ENCODE results near the gene OR1F1. TPM values are rescaled to one million over a fixed set of nuclear protein-coding genes. Genes with fewer than 3 reads are reported as not detected.
"Not testable (repeated sequence)": the region's sequence is repeated elsewhere in the genome, so short reads cannot be mapped to it uniquely, and the experiment has no call there.

Gene OR1F1
- total RNA-seq, 1 donor from 2014 or later: not detected

DNA sequence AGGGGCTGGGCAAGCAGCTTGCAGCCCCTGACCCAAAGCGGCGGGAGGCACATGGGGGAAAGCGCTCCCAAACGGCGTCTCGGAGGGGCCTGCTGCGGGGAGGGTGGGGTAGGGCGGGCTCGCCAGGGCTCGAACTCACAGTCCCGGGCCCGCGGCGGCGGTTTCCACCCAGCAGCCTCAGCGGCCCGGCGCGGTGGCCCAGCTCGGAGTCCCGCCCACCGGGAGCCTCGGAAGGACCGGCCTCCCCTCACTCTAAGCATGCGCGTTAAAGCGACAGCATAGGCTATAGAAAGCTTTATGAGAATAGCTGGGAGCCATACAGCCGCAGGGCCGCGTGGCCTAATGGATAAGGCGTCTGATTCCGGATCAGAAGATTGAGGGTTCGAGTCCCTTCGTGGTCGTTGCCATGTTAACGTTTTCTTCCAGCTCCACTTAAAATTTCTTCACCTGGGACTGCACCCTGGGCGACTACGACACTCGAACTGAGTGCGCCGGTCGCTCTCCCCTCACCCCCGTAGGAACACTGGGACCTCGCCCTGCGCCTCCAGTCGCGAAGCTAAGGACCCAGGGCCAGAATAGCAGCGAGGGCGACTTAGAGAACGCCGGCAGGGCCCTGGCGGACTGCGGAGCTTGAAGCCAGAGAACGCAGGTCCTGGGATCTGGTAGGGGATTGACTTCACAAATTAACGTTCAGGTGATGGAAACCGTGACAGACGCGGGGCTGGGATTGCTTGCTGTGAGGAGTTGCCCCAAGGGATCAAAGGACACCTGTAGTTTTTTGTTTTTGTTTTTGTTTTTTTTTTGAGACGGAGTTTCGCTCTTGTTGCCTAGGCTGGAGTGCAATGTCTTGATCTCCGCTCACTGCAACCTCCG, 37.4 kb upstream of the OR1F1 start:
- DNase-seq: peak; percentile 97

DNA sequence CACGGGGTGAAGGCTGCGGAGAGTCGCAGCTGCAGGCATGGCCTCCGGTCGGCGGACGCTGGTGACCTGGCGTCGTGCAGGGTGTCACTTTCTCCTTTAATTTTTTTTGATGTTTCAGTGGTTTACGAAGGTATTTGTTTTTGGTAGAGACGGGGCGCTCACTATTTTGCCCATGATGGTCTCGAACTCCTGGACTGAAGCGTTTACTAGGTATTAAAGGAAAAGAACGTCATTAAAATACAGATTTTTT, 36.1 kb upstream of the OR1F1 start:
- DNase-seq: no peak

DNA sequence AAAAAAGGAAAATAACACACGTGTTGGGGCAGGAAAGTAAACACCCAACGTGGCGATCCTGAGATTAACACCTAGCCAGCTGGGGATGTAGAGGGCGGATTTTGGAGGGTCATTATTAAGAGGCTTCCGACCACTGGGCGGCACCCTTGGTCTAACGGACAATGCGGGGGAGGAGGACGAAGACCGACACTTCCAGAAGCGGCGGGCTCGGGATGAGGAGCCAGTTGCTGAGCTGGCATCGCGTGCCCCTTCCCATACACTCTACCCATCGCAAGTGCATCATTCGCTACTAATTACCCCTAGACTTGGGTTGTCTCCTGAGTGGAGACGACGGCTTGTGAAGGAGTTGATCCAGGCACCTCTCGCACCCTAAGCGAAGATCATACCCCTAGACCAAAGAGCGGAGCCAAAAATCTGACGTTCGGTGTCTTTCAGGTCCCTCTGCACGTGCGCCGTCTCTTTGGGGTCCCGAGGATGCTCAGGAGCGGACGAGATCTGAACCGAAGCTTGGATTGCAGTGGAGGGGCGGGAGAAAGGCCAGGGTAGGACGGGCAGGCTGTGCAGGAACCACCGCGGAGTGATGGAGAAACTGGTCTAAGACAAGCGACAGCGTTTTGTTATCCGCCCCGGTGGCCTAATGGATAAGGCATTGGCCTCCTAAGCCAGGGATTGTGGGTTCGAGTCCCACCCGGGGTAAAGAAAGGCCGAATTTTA, 35.6 kb upstream of the OR1F1 start:
- peak; percentile 90 for DNase-seq

DNA sequence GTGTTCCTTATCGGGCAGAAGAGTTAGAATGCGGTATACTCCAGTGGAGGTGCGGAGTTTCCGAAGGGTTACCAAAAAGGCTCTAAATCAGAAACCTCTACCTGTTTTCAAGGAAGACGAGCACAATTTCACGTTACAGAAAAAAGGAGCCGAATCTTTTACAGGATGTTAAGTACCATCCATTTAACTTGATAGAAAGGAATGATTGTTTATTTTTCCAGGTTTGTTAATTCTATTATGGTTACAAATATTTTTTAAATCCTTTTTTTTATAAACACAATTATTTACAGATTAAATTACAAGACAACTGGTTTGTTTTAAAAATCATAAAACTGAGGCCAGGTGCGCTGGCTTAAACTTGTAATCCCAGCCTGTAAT, 35.0 kb upstream of the OR1F1 start:
- DNase-seq: no peak

DNA sequence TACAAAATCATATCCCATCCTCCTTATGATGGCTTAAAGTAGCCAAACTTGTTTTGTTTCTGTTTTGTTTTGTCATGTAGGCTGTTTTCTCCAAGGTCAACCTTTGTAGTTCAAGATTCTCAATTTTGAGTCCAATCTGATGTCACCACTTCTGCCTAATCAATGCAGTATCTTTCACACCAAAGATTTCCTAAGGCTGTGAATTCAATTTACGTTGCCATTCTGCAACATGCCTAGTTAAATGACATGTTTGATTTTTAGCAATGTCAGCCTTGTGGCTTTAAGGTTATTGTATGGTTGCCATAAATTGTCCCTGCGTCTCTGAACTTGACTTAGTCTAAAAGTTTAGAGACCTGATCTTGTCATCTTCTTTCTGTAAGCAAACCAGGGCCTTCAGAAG, 32.8 kb upstream of the OR1F1 start:
- no peak for DNase-seq

DNA sequence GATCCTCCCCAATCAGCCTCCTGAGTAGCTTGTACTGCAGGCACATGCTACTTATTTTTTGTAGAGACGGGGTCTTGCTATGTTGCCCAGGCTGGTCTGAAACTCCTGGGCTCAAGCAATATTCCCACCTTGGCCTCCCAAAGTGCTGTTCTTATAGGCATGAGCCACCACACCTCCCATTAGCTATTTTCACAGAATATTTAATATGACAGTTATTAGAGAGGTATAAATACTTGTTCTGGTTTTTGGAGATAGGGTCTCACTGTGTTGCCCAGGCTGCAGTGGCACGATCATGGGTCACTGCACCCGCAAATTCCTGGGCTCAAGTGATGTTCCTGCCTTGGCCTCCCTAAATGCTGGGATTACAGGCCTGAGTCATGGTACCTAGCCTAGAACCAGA, 32.0 kb upstream of the OR1F1 start:
- no peak for DNase-seq

DNA sequence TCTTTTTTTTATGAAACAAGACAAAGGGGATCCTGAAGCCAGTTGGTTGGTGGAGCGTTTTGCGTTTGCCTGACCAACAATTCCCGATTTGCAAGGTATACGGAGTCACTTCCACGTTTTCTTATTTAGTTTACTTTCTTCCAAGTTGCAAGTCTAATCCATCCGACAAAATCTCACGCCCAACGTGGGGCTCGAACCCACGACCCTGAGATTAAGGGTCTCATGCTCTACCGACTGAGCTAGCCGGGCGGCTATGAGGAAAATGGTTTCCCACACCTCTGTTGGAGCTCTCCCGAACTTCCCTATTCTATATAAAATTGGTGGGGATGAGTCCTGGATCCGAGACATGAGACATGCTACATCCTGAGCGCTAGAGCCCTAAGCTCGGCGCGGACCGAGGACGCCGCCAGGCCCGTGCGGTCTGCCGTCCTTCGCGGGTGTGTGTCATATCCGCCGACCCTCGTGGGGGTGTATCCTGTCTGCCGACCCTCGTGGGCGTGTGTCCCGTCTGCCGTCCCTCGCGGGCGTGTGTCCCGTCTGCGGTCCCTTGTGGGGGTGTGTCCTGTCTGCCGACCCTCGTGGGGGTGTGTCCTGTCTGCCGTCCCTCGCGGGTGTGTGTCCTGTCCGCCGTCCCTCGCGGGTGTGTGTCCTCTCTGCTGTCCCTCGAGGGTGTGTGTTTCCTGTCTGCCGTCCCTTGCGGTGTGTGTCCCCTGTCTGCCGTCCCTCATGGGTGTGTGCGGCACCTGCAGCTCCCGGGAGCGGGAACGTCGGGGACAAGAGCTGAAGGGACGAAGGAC, 30.6 kb upstream of the OR1F1 start:
- DNase-seq: peak; percentile 85

DNA sequence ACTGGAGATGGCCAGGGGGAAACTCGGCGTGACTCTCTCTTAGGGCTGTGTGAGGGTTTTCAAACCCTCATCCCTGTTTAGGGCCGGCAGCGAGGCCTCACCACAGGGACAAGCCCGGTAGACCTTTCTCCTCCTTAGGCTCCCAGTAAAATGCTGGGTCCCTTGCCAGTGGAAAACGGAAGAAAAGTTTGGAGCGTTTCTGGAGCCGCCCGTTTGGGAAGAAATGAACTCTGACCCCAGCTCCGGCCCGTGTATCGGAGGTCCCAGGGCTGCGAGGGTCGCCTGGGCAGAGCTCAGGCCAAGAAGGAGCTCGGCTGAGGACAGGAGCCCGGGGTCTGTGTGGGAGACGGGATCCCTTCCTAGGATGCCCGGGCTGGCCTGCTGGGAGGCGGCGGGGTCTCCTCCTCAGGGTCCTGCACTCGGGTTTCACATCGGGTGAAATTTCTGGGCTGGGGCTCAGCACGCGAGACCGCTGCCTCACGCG, 29.9 kb upstream of the OR1F1 start:
- DNase-seq: peak; percentile 36

DNA sequence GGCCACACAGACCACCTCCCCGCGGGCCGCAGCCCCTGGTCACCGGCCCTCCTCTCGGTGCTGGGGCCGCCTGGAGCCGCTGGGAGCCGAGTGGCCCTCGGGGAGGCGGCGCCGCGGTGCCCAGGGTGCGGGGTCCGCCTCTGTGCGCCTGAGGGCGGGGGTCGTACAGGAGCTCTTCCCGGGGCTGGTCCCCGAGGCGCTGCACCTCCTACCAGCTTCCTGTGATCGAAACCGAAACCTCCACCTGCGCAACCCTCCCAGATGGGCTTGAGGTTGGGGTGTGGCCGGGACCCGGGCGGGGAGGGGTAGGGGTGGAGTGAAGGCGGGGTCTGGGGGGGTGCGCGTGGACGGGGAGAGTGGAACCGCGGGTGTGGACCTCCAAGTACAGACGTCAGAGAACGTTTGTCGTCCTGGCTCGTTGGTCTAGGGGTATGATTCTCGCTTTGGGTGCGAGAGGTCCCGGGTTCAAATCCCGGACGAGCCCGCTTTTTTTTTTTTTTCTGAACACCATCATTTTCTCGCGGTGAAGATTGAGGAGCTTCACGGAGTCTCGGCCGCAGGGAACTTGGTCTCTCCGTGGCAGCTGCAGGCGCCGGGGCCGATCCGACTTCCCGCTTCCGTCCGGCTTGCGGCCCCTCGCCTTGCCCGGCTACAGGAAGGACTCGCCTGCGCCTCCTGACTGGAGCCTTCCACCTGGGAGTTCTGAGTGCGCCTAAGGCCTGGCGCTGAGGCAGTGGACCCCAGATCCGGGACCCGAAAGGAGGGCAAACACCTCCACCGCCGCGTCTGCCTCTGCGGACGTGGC, 29.3 kb upstream of the OR1F1 start:
- DNase-seq: peak; percentile 86

DNA sequence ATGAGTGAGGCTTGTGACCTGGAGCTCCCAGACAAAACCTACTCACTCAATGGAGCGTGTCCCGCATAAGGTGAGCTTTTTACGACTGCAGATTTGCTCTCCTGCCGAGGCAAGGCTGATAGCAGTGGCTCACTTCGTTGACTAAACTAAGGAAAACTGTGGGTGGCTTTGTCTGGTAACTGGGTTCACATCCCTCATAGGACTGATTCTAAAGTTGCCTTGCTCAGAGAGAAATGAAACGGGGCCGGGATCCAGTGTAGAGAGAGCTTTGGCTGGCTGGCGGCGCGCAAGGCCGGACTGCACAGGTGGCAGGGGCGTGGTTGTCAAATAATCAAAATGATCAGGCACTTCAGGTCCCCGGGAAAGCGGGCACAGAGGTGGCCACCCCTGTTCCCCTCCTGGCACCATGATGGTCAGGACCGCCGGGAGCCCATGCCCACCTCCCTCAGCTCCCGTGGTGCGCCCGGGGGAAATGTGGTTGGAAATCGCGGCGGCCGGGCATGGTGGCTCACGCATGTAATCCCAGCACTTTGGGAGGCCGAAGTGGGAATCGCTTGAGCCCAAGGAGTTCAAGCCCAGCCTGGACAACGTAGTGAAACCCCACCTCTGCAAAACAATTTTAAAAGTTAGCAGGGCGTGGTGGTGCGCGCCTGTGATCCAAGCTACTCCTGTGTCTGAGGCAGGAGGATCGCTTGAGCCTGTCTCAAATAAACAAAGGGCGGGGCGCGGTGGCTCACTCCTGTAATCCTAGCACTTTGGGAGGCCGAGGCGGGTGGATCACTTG, 26.6 kb upstream of the OR1F1 start:
- DNase-seq: no peak

DNA sequence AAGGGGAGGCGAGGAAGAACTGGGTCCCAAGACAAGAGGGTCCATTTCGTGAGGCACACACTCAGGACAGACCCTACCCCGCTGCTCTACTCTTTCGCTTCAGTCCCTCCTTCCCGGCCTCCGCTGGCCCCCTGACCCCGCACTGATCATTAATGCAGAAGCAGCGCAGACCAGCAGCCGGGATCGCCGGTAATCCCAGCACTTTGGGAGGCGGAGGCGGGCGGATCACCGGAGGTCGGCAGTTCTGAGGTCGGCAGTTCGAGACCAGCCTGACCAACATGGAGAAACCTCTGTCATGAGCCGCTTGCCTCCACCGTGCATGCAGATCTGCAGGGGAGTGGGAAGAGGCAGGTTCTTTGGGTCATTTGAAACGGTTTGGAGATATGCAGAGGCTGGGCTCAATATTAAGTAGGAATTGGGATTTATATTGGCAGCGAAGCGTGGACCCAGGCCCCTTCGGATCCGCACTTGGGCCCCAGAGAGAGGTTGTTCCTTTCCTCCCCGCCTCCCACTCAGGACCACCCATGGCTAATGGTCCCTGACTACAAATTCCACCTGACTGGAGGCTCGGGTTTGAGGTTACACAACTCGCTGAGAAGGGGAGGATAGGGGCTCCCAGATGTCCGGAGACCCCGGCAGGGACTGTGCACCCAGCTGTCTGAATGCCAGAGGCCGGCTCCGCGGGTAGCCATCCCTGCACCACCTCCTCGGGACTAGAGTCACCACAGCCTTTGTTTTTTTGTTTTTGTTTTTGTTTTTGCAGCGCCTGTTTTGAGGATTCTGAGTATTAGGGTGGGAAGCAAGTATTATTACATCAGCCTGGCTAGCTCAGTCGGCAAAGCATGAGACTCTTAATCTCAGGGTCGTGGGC, 23.6 kb upstream of the OR1F1 start:
- no peak for DNase-seq

DNA sequence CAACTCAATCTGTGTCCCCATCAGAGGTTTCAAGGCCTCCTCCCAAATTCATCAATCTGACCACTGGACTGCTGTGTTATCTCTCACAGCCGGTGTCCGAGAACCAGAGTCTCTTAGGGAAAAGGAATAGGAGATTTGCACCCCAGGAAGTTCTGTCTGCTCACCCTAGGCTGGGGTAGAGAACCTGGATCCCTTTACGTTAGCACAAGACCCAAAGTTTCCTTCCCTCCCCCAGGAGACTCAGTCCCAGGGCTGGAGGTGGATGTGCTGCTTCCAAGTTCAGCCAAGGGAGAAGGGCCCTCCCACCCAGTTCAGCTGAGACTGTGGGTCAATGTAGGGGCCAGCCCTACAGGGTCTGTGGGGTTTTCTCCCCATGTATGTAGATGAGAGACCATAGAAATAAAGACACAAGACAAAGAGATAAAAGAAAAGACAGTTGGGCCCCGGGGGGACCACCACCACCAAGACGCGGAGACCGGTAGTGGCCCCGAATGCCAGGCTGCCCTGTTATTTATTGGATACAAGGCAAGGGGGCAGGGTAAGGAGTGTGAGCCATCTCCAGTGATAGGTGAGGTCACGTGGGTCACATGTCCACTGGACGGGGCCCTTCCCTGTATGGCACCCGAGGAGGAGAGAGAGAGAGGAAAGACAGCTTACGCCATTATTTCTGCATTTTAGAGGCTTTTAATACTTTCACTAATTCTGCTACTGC, 22.7 kb upstream of the OR1F1 start:
- DNase-seq: no peak

DNA sequence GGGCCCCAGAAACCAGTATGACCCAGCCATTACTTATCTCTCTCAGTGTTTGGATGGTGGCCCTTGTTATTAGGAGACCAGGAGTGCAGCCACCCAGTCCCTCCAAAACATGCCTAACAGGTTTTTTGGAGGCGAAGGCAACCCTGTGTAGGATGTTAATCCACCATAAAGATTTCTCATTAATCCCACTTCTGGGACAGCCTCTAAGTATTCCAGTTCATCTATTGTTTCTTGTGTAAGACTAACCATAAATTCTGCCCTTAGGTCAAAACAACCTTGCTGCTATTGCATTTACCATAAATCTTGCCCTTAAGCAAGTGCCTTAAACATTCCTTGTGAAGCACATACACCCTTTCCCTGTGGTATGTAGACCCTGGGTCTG, 21.5 kb upstream of the OR1F1 start:
- no peak for DNase-seq

DNA sequence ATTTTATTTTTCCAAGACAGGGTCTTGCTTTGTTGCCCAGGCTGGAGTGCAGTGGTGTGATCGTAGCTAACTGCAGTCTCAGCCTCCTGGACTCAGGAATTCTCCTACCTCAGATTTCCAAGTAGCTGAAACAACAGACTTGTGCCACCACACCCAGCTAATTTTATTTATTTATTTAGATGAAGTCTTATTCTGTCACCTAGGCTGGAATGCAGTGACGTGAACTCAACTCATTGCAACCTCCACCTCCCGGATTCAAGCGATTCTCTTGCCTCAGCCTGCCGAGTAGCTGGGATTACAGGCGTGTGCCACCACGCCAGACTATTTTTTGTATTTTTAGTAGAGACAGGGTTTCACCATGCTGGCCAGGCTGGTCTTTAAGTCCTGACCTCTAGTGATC, 19.3 kb upstream of the OR1F1 start:
- DNase-seq: not testable (repeated sequence)

DNA sequence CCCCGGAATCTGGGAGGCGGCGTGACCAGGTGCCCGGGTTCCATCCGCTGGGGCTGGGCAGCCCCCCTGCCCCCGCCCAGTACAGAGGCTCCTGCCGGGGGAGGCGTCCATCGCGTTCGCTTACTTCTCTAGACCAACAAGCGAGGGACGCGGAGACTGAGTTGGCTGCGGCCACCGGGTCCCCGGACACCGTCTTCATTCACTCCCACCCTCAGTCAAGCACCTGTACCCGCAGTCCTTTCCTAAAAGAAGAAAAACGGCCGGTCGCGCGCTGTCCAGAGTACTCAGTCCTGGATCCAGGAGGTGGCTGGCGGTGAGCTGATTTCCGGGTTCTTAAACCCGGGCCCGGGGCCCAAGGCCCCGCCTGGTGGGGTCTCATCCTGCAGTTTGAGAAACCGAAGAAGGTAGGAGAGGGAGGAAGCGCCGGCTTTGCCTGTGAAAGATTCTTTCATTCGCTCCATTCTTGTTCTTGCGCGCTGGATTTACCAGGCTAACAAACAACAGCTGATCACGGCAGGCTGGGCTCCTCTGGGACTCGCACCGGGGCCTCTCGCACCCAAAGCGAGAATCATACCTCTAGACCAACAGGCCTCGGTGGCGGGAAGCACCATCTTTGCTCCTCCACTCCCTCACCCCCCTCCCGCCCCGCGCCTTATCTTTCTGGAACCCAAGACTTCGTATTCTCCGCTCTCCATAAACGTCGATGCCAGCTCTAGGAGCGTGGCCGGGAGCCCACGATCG, 17.4 kb upstream of the OR1F1 start:
- no peak for DNase-seq

DNA sequence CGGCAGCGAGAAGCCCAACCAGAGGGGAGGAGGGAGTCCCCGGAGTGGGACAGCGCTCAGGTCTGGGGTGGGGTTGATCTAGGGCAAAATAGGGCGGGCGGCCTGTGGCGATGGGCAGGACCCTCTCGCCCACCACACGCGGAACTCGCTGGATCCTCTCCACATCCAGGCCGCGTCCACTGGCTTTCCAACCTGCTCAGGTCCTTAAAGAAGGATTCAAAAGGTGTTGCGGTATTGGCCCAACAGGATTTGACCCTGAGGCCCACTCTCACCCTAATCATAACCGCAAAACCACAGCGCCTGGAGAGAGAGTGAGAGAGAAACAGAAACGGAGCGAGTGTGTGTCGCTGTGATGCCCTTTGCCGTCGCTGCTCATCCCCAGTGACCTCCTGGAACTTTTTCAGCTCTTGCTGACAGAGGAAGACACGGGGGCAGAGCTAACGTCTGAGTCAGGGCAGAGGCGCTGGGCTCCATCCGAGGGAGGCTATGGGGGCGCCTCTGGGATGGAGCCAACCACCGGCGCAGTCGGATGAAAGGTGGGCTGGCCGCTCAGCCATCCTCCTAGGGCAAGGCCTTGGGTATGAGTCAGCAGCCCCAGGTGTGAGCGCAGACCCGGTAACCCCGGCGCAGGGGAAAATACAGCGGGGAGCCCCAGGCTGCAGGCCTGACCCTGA, 16.7 kb upstream of the OR1F1 start:
- no peak for DNase-seq

DNA sequence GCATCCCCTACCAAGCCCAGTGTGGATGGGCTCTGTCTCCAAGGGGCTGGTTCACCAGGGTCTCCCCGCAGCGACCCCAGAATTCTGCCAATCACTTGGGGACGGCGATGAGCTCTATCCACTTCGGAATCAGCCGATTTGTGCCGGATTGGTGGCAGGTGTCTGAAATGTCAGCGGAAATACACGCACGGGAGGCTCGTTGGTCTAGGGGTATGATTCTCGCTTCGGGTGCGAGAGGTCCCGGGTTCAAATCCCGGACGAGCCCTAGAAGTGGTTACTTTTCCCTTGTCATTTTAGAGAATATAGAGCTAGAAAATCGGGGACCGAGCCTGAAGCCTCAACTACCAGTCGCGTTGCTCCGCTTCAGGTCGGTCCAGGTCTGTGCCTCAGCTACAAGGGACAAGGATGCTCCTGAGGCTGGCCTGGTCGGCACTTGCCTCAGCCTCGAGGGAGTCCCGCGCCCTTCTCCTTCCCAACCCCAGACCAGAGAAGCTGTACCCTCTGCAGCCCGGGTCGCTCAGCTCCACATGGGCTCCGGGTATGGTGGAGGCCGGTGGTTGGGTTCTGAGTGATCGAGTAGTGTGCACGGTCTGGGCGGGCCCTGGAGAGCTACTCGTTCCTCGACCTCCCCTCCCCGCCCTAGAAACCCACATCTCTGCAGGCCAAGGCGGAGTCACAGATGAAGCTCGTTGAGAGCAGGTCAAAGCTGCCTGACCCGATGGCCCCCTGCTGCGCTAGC, 16.0 kb upstream of the OR1F1 start:
- peak; percentile 32 for DNase-seq
